CD1c-positive myeloid dendritic cell (primary cell): ENCODE measurements around the gene THSD8.

ENCODE experiments used
- DNase-seq: peaks from one replicate; pipeline ENCODE4 v3.0.0-alpha.2; 2016; ENCODE audit errors: extremely low spot score

Gene THSD8

DNA sequence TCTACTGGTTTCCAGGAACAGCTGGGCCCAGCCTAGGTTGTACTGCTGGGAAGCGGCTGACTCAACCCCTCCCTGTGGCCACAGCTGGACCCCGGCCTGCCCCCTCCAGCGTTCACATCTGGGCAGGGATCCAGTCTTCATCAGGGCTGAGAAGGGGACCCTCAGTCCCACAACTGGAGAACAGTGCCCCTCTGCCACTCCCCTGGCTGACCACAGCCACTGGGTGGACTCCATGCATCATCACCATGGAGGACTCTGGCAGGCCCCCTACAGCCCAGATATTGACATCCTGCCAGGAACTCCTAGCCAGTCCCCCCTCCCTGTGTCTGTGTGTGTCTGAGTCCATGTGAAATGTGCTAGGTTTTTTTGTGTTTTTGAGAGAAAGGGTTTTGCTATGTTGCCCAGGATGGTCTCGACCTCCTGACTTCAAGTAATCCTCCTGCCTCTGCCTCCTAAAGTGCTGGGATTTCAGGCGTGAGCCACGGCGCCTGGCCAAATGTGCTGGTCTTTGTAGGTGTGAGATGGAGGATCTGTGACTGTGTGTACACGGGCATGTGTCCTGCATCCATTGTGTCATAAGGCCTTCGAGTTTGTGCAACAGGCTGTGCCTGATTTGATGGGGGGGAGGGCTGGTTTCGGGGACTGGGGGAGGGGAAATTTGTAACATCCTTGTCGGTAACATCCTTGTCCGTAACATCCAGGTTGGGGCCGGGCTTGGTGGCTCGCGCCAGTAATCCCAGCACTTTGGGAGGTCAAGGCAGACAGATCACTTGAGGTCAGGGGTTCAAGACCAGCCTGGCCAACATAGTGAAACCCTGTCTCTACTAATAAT is 22.5 kb upstream of the THSD8 start:
- peak; percentile 33 for DNase-seq

GRCh38 chr19:12782174-12782423 is 19.8 kb upstream of the THSD8 start:
- DNase-seq: no peak

DNA sequence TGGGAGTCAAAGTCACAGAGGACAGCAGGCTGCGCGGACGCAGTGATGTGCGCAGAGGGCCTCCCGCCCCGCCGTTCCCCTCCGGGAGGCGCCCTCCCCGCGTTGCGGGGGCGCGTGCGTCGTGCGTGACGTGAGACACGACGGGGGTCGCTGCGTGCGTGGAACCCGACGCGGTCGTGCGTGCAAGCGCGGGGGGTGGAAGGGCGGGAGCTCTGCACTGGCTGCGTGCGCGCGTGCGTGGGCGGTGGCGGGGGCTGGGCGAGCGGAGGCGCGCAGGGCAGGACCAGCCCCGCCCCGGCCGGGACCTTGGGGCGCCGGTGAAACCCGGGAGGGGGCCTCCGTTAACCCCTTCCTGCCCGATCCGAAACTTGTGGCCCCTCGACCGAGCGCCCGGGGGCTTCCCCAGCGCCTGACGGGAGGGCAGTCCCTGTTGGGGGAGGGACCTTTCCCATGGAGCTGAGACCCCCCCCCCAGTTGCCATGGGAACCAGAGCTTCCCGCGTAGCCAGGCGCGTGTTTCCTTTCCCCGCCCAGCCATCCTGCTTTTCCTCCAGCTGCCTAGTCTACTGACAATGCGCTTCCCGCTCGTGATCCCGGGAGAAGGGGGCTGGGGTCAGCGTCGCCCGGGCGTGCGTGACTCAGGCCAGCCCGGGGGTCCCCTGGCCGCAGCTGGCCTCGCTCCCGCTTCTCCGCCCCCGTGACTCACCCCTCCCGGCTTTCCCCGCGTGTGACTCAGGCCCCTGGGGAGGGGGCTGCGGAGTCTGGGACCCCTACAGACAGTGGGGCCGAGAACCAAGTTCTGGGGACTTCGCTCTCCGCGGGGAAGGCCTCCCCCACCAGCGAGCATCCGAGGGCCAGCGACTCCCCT is 19.2 kb upstream of the THSD8 start:
- peak; percentile 96 for DNase-seq

- DNase-seq: peak; percentile 20
Observed at GRCh38 chr19:12783291-12783848, 18.5 kb upstream of the THSD8 start.

DNA sequence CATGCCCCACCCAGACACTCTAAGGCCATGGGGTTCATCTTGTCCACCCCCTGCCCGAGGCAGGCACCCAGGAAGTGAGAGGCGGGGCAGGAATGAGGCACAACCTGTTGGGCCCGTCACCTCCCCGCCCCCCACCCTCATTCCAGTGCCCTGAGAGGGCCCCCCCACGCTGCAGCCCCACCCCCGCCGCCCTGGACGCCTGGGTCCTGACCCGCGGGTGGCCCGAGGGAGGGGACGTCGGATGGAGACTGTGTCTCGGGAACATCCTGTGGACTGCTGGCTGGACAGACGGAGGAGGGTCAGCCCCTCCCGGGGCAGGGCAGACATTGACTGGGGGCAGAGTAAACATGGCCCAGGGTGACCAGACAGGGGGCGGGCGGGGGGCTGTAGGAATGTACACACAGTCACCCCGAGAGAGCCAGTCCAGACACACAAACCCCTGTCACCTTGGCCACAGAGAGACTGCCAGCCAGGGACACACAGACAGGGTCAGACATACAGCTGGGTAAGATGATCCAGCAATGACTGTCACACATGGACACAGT is 17.9 kb upstream of the THSD8 start:
- DNase-seq: peak; percentile 58

- DNase-seq: peak; percentile 18
Observed at GRCh38 chr19:12784394-12784870, 17.4 kb upstream of the THSD8 start.

DNA sequence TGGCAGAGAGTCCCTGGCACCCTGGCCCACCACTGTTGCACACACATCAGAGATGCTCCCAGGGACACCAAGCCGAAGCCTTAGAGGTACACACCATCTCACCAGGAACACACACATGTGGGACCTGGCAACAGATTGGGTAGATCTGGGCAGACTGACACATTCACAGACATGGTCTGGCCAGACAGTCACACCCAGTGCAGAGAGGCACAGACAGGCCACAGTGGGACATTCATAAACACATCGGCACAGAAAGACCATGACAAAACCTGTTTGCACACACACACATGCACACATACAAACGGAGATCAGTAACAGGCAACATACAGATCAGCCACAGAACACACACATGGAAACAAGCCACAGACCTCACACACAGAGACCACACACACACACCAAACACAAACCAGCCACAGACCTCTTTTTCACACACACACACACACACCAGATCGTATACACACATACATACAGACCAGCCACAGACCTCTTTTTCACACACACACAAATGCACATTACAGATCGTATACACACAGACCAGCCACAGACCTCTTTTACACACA is 16.9 kb upstream of the THSD8 start:
- peak; percentile 33 for DNase-seq

DNA sequence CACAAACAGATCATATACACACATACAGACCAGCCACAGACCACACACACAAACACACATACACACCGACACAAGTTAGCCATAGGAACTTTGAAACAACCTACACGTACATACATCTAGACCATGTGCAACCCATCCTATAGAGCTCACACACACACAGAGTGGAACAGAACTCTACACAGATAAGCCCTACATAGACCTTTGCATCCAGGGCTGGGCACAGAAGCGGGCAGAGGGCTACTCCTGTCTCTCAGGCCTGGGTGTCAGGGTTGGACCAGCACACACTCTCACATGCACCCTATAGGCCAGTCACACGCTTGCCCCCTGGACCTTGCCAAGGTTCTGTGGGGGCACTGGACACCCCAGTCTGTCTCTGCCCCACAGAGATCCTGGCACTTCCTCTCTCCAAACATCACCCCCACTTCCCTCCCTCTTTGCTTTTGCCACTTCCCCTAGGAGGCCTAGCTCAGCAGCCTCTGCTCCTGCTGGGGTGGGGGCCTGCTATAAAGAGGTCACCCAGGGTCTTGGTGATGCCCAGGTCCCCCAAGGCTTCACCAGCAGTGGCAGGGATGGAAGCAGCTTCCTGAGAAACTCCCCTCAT is 16.3 kb upstream of the THSD8 start:
- DNase-seq: peak; percentile 77

GRCh38 chr19:12786141-12786870 is 15.6 kb upstream of the THSD8 start:
- peak; percentile 95 for DNase-seq

DNA sequence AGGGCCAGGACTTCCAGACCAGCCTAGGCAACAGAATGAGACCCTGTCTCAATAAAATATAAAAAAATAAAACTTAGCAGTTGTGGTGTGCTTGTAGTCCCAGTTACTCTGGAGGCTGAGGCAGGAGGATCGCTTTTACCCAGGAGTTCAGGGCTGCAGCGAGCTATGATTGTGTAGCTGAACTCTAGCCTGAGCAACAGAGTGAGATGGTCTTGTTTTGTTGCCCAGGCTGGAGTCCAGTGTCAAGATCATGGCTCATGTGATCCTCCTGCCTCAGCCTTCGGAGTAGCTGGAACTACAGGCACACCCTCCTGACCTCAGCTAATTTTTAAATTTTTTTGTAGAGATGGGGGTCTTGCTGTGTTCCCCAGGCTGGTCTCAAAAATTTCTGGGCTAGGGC is 14.9 kb upstream of the THSD8 start:
- peak; percentile 33 for DNase-seq

DNA sequence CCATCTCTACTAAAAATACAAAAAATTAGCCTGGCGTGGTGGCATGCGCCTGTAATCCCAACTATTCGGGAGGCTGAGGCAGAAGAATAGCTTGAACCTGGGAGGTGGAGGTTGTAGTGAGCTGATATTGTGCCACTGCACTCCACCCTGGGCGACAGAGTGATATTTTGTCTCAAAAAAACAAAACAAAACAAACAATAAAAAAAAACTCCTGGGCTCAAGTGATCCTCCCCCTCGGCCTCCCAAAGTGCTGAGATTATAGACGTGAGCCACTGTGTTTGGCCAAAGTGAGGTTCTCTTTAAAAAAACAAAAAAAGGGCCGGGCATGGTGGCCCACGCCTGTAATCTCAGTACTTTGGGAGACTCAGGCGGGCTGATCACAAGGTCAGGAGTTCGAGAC is 14.4 kb upstream of the THSD8 start:
- DNase-seq: no peak

- peak; percentile 21 for DNase-seq
Observed at GRCh38 chr19:12788042-12788681, 13.7 kb upstream of the THSD8 start.

DNA sequence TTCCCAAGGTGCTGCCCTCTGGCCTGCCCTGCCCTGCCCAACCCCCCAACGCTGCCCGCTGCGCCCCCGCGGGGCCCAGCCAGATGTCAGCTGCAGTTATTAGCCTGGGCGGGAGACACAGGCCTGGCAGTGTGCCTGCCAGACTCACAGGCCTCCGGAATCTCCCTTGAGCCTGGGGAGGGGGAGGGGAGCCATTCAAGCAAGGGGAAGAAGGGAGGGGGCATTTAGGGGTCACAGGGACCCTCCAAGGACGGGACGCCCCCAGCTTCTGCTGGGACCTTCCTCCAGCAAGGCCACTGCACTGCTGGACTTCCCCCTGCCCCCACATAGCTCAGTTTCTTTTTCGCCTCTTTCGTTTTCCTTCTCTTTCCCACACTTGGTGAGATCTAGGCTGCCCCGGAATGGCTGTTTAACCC is 13.2 kb upstream of the THSD8 start:
- DNase-seq: peak; percentile 84

DNA sequence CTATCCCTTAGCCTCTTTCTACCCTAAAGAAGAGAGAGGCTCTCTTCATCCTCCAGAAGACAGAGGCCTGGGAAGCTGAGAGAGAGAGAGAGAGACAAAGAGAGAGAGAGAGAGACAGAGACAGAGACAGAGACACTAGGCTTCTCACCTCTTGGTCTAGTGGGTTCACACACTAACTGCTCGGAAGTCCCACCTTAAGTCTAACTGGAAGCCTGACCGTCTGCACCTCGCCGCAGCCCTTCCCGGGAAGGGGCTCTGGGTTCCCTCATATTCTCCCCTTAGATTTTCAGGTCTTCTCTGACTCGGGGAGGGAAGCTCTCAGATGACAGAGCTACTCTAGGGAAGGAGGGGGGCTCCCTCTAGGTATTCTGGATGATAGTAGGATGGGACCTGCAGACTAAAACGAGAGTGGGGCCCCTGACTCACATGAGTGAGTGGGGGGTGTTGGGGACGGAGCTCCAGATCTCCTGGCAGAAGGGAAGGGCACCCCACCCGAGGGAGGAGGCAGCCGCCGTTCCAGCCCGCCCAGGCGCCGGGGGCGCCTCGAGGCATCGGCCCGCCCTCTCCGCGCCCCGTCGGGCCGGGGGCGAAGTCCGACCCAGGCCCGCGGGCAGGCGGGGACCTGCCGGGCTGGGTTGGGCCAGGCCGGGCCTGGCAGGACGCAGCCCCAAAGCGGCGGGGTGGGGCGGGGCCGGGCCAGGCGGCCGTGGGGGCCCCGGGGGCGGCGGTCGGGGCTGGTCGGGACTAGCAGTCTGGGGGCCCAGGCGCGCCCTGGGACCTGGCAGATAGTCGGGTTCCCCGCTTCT is 12.6 kb upstream of the THSD8 start:
- no peak for DNase-seq

DNA sequence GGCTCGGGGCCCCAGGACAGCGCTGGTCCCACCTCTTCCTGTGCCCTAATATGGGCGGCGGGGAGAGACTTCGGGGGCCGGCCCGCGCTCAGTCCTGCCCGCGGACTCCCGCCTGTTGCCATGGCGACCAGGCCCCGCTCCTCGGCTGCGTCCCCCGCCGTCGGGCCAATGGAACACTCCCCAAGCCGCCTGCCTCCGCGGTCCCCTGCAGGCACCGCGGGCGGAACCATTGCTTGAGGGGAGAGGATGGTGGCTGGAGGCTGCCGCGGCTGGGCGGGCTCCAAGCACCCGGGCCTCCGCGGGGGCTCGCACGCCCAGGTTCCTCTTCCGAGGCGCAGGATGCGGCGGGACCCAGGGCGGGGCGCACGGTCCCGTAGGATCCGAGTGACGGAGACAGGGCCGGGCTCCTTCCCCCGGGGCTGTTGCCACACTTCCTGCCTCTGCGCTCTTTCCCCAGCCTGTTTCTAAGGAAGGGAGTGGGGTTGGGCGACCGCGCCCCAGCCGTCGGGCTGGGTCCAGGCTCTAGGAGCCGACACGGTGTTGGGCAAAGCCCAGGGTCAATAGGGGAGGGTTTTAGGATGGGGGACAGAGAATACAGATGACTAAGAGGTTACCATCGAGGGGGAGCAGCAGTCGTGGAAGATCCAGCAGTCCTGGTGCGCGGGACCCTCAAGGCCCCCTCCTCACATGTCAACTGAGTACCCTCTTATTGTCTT is 11.8 kb upstream of the THSD8 start:
- DNase-seq: peak; percentile 99

- peak; percentile 44 for DNase-seq
Observed at GRCh38 chr19:12790628-12791344, 11.1 kb upstream of the THSD8 start.

GRCh38 chr19:12791345-12792050 is 10.4 kb upstream of the THSD8 start, which contains the start of gene JUNB:
TSS of gene JUNB (plus strand) at chr19:12791486. CDS start at chr19:12791772, 286 bp downstream.
- DNase-seq: peak; percentile 99
